ENCODE measurements around the gene RNF5. TPM values are rescaled to one million over a fixed set of nuclear protein-coding genes. Genes with fewer than 3 reads are reported as not detected.

RNF5 gene
- total RNA-seq, 2 donors from 2014 or later: 20.9 to 30.0 TPM

DNA sequence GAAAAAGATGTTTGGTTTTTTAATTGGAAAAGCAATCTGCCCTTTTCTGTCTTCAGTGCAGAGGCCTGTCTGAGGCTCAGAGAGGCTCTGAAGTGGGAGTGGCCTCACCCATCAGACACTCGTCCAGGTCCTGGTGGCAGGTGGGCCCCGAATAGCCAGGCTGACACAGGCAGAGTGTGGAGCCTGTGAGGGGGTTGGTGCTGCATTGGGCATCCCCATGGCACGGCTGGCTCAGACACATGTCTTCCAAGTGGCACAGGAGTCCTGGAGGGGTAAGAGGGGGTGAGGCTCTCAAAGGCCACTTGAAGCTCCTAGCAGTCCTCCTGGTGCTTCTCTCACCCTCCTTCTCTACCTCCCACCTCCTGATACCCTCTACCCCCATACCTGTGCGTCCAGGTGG is 41.8 kb downstream of the RNF5 start:
- peaks cover 2% of the 10 kb centered on the region for H3K36me3 Mint-ChIP-seq (ENCODE audit: low read depth)
- H3K27ac Mint-ChIP-seq: no peak overlapping the region
- peaks cover 7% of the 10 kb centered on the region for H3K4me1 Mint-ChIP-seq
- H3K27me3 Mint-ChIP-seq: peaks cover 9% of the 10 kb centered on the region
- ATAC-seq (no peak), DNase-seq (no peak)
- H3K9me3 ChIP-seq (ENCODE audit: control insufficient read depth, low read length, poor library complexity, severe bottlenecking): no peaks in the 10 kb centered on the region
- no peak overlapping the region for H3K4me3 Mint-ChIP-seq

GRCh38 chr6:32222333-32223230 is 44.4 kb downstream of the RNF5 start:
- ATAC-seq (no peak), DNase-seq (no peak)
- H3K4me3 Mint-ChIP-seq: no peak overlapping the region
- peaks cover 9% of the 10 kb centered on the region for H3K27me3 Mint-ChIP-seq
- peak overlapping the region; percentile 60 for H3K27ac Mint-ChIP-seq
- peaks cover 5% of the 10 kb centered on the region for H3K4me1 Mint-ChIP-seq
- peaks cover 1% of the 10 kb centered on the region for H3K36me3 Mint-ChIP-seq (ENCODE audit: low read depth)
- no peaks in the 10 kb centered on the region for H3K9me3 ChIP-seq (ENCODE audit: control insufficient read depth, low read length, poor library complexity, severe bottlenecking)

DNA sequence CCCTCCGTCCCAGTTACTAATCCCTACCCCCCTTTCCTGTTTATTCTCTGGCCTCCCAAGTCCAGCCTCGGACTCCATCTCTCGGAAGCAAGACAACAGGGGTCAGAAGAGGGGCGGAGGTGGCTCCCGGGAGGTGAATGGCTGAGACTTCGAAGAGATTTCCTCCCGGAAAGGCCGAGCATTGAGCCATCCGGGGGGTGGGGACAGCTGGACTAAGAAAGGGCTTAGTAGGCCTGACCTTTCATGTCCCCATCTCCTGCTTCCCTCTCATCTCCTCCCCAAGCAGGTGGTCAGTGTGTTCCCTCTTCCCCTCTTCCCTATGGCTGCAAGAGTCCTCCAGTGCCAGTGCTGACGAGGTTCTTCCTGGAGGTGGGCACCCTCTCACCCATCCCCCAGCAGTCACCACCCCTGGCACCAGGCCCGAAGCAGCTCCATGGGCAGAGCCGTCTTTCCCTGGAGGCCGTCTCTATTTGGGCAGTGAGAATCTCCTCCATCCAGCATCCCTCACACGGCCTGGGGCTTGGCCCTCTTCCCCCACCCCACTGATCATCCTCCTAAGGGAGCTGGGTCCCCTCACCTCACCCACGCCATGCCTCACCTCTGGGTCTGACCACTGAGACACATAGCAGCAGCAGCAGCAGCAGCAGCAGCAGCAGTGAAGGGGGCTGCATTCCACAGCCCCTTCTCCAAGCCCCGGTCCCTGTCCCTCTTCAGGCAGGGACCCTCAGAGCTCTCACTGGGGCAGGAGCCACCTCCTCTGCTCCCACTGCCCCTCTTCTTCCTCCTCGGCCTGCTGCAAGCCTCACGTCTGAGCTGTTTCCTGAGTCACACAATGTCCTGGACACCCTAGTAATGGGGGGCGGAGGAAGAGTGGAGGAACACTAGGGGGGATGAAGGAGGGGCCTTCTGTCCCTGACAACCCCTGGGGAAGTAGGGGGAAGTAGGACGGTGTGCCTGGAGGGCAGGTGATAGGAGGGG is 45.3 kb downstream of the RNF5 start, which contains the start of gene NOTCH4:
Gene NOTCH4, minus strand, starts transcription at position 810 of the 978 bp plus-strand sequence. Its CDS starts 139 bp downstream, at position 671.
- ATAC-seq (no peak), DNase-seq (no peak)
- peaks cover 9% of the 10 kb centered on the region for H3K27me3 Mint-ChIP-seq
- H3K27ac Mint-ChIP-seq: peak within 1 kb of the TSS; percentile 60
- H3K9me3 ChIP-seq (ENCODE audit: control insufficient read depth, low read length, poor library complexity, severe bottlenecking): no peaks in the 10 kb centered on the region
- no peaks in the 10 kb centered on the region for H3K36me3 Mint-ChIP-seq (ENCODE audit: low read depth)
- peaks cover 5% of the 10 kb centered on the region for H3K4me1 Mint-ChIP-seq
- H3K4me3 Mint-ChIP-seq: no peak within 1 kb of the TSS

DNA sequence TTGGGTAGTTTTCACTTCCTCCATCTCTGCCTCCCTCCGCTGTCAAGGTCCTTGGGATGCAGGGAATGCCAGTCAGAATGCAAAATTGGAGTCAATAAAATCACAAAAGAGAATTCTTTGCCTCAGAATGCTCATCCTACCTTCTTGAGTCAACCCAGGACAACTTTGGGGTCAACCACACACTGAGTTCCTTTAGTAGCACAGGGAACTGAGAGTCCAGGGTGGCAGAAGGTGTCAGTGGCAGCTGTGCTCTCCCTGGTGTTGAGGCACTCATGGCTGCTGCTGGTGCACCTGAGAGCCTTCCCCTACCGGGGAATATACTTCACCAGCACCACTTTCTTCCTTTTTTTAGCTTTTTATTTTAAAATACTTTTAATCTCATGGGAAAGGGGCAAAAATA is 46.5 kb downstream of the RNF5 start:
- Mint-ChIP-seq H3K27me3 (peaks cover 4% of the 10 kb centered on the region), H3K36me3 (ENCODE audit: low read depth) (peaks cover 3% of the 10 kb centered on the region), H3K27ac (peak overlapping the region; percentile 27), H3K4me3 (no peak overlapping the region), H3K4me1 (peaks cover 5% of the 10 kb centered on the region)
- ATAC-seq: no peak
- DNase-seq: no peak
- no peaks in the 10 kb centered on the region for H3K9me3 ChIP-seq (ENCODE audit: control insufficient read depth, low read length, poor library complexity, severe bottlenecking)

DNA sequence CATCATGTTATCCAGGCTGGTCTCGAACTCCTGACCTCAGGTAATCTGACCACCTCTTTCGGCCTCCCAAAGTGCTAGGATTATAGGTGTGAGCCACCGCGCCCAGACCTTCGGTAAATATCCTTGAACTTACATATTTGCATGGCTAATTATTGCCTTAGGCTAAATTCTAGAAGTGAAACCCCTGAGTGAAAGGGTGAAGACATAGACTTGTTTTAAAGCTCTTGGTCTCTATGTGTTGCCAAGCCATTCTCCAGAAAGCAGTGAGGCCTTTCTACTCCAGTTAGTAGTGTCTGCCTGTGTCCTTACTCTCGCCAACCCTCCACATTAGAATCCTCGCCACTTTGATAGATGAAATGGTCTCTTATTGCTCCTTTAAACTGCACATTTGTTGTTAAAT is 48.2 kb downstream of the RNF5 start:
- DNase-seq: no peak
- peaks cover 3% of the 10 kb centered on the region for H3K36me3 Mint-ChIP-seq (ENCODE audit: low read depth)
- no peak overlapping the region for H3K27ac Mint-ChIP-seq

More for the DNA sequence above, 48.2 kb downstream of the RNF5 start:
- H3K9me3 ChIP-seq (ENCODE audit: control insufficient read depth, low read length, poor library complexity, severe bottlenecking): no peaks in the 10 kb centered on the region
- Mint-ChIP-seq H3K4me1 (peaks cover 5% of the 10 kb centered on the region), H3K27me3 (no peaks in the 10 kb centered on the region), H3K4me3 (no peak overlapping the region)
- ATAC-seq: no peak

Other genes with a start within 250 kb of the RNF5 start
- under 1 TPM in 1 of 2 donors, not detected in 1; 0.65 TPM for gene CFB, start 232.3 kb upstream of the RNF5 start, total RNA-seq
- 10 to 100 TPM; 45.8 to 46.2 TPM for gene NELFE, start 219.4 kb upstream of the RNF5 start, total RNA-seq
- 10 to 100 TPM; 85.5 to 94.5 TPM for gene SKIC2, start 219.2 kb upstream of the RNF5 start, total RNA-seq
- gene DXO, start 206.3 kb upstream of the RNF5 start, total RNA-seq: 10 to 100 TPM; 31.9 to 35.0 TPM
- gene C4A, start 196.3 kb upstream of the RNF5 start, total RNA-seq: 1 to 10 TPM; 3.8 to 5.4 TPM
- 1 to 10 TPM; 2.2 to 3.7 TPM for gene C4B, start 163.6 kb upstream of the RNF5 start, total RNA-seq
- gene CYP21A2, start 140.0 kb upstream of the RNF5 start, total RNA-seq: under 1 TPM; 0.35 to 0.76 TPM
- 10 to 100 TPM in 1 of 2 donors, 1 to 10 TPM in 1; 7.3 to 11.4 TPM for gene TNXB, start 69.1 kb upstream of the RNF5 start, total RNA-seq
- 100 to 1,000 TPM; 107 to 117 TPM for gene ATF6B, start 50.2 kb upstream of the RNF5 start, total RNA-seq
- 1 to 10 TPM; 1.5 to 1.6 TPM for gene FKBPL, start 48.1 kb upstream of the RNF5 start, total RNA-seq
- gene PRRT1, start 26.5 kb upstream of the RNF5 start, total RNA-seq: under 1 TPM; 0.35 to 0.50 TPM
- 1 to 10 TPM; 8.1 to 9.2 TPM for gene PPT2, start 24.3 kb upstream of the RNF5 start, total RNA-seq
- gene EGFL8, start 13.8 kb upstream of the RNF5 start, total RNA-seq: 1 to 10 TPM; 9.6 to 9.7 TPM
- 10 to 100 TPM; 22.7 to 54.2 TPM for gene AGPAT1, start 2.3 kb upstream of the RNF5 start, total RNA-seq
- gene AGER, start 5.8 kb downstream of the RNF5 start, total RNA-seq: 10 to 100 TPM; 22.2 to 27.4 TPM
- 100 to 1,000 TPM; 103 to 110 TPM for gene PBX2, start 11.8 kb downstream of the RNF5 start, total RNA-seq
- gene GPSM3, start 14.2 kb downstream of the RNF5 start, total RNA-seq: 100 to 1,000 TPM; 268 to 291 TPM
- 1 to 10 TPM in 1 of 2 donors, under 1 TPM in 1; 0.60 to 1.0 TPM for gene NOTCH4, start 45.7 kb downstream of the RNF5 start, total RNA-seq
- not detected for gene TSBP1, start 193.5 kb downstream of the RNF5 start, total RNA-seq
- gene BTNL2, start 228.8 kb downstream of the RNF5 start, total RNA-seq: not detected

Data from T-helper 17 cell (primary cell).